Prostate gland (tissue), 2 donors: ENCODE measurements around the gene KCNC1.

Source experiments
- POLR2A ChIP-seq: fragments of 450-650 bp; IDR thresholded peaks from one replicate; pipeline ENCODE4 v1.6.1; 2016; ENCODE audit warnings: antibody characterized with exemption, mild to moderate bottlenecking
- TF ChIP-seq, protein P1 (sequence below), 4 experiments: fragments of 200-600 bp in 2 of 4; fragments of 450-650 bp in 2 of 4; sonication (generic) in 2 of 4; IDR thresholded peaks; 1 replicate in 3 of 4; 2 replicates in 1 of 4; pipeline ENCODE4 v1.5.1; 2016 to 2019; ENCODE audit warnings: antibody characterized with exemption in 4 of 4, mild to moderate bottlenecking in 2 of 4, moderate library complexity in 2 of 4

DNA sequence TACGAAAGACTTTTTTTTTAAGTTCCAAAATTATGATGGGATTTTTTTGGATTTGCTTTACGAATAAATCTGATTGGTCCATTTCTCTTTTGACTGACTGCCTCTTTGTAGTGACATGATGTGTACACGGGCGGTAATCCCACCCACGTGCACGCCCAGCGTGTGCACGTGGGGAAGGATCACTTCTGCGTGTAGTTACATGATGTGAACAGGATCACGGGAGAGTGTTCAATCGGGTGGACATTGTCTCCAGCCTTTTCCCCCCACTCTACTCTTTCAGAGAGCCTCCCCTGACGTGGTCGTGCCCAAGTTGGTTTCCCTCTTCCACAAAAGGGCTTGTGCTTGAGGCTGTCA, 43.1 kb downstream of the KCNC1 start:
- TF ChIP-seq, protein P1, sequence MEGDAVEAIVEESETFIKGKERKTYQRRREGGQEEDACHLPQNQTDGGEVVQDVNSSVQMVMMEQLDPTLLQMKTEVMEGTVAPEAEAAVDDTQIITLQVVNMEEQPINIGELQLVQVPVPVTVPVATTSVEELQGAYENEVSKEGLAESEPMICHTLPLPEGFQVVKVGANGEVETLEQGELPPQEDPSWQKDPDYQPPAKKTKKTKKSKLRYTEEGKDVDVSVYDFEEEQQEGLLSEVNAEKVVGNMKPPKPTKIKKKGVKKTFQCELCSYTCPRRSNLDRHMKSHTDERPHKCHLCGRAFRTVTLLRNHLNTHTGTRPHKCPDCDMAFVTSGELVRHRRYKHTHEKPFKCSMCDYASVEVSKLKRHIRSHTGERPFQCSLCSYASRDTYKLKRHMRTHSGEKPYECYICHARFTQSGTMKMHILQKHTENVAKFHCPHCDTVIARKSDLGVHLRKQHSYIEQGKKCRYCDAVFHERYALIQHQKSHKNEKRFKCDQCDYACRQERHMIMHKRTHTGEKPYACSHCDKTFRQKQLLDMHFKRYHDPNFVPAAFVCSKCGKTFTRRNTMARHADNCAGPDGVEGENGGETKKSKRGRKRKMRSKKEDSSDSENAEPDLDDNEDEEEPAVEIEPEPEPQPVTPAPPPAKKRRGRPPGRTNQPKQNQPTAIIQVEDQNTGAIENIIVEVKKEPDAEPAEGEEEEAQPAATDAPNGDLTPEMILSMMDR (IDR thresholded peaks at IDR 0.05): no peak
- TF ChIP-seq POLR2A: no peak
